Pancreas (tissue), 10 donors: ENCODE results near the gene B3GNT2. TPM values are rescaled to one million over a fixed set of nuclear protein-coding genes. Genes with fewer than 3 reads are reported as not detected.

Source experiments
- ATAC-seq, 4 donors: fragments of 200-7000 bp; cut with Tn5 transposase; one replicate each; pipeline versions ENCODE4 v1.8.0 to v1.9.1; 2020; ENCODE audit warnings: mild to moderate bottlenecking in 4 of 4, moderate library complexity in 4 of 4
- DNase-seq, 6 donors: peaks; one replicate each; pipeline ENCODE4 v3.0.0-alpha.2; 2020
- FAIRE-seq: peaks from 2 replicates; lab custom pipeline; 2012; peaks lifted over from hg19 to GRCh38; lab: Jason Lieb, UNC
- H3K27ac ChIP-seq, 4 donors: fragments of 200-600 bp; sonication (generic); 1 replicate in 3 of 4; 2 replicates in 1 of 4; pipeline versions ENCODE4 v1.5.0 to v1.8.0; 2020
- H3K27me3 ChIP-seq, 4 donors: fragments of 200-600 bp; one replicate each; pipeline ENCODE4 v1.8.0; 2021
- H3K36me3 ChIP-seq, 3 donors: fragments of 200-600 bp; sonication (generic) in 1 of 3; one replicate each; pipeline versions ENCODE4 v1.5.0 to v1.8.0; 2020 to 2021
- H3K4me1 ChIP-seq, 3 donors: fragments of 200-600 bp; one replicate each; pipeline ENCODE4 v1.8.0; 2021
- H3K4me3 ChIP-seq, 4 donors: fragments of 200-600 bp; sonication (generic) in 2 of 4; one replicate each; pipeline versions ENCODE4 v1.5.0 to v1.8.0; 2020 to 2021
- H3K9me3 ChIP-seq, 4 donors: fragments of 200-600 bp; one replicate each; pipeline ENCODE4 v1.8.0; 2021
- CTCF ChIP-seq, 4 donors: fragments of 200-600 bp; sonication (generic) in 3 of 4; IDR thresholded peaks; one replicate each; pipeline versions ENCODE4 v1.5.0 to v1.8.0; 2021; ENCODE audit warnings: antibody characterized with exemption in 4 of 4
- WGBS, 2 donors: extraction: QIAGEN DNeasy Blood & Tissue Kit; methylation state at CpG; one replicate each; pipeline ENCODE4 v1.1.7; 2013; 5-methylcytosine and 5-hydroxymethylcytosine counted together
- intact Hi-C, 3 donors: fragments of 100-400 bp; cut with DNase I; formaldehyde crosslinking; loops; one replicate each; pipeline versions ENCODE4 v1.11.1 to v1.14.2; 2022
- polyA plus RNA-seq, 2 donors: library from polyadenylated mRNA; stranded (reverse); fragments of 200-250 nt; gene quantifications; one replicate each; pipeline ENCODE4 v1.2.3, GENCODE V29; 2013
- total RNA-seq, 6 donors: library from RNA; stranded (reverse); fragmentation: NEBNext Ultra II Directional in 4 of 6; extraction: Animal tissue kit (Norgen Biotek cat#: 25700) in 4 of 6; gene quantifications; one replicate each; pipeline versions ENCODE4 v1.2.1 to v1.2.4, GENCODE V29; 2021 to 2023
- donor health status: healthy with polysubstance abuse.
- donor health status: DM: no; HTN: no; CAD: no; lungs with moderate emphysema.
- donor health status: DM: no; HTN: no; CAD: no.
- donor health status: control.
- donor health status: control.
- donor health status: Bipolar disorder and iron deficiency.
- donor health status: DM: yes; HTN: yes; CAD: no.
- donor health status: DM: no; HTN: no; CAD: no.
- donor health status: DM: no; HTN: no; CAD: no.
- donor health status: DM: yes; HTN: yes; CAD: no.

The B3GNT2 gene
- total and polyA plus RNA-seq, 8 donors, result 3.7 to 15.4 (median 11.2) TPM

GRCh38 chr2:62184512-62185230 is 11.2 kb upstream of the B3GNT2 start:
- intact Hi-C loops, result no loop called here
- 52 to 60% methylated on average over 3 of the region's 3 CpGs for WGBS, 2 donors
- Histone ChIP-seq H3K27me3 (no peaks in the 10 kb centered on the region), H3K4me3 (no peak overlapping the region), H3K27ac (no peak overlapping the region), H3K9me3 (no peaks in the 10 kb centered on the region), H3K36me3 (no peaks in the 10 kb centered on the region), H3K4me1 (peaks cover 18 to 27% (median 20%) of the 10 kb centered on the region in 3 donors)
- TF ChIP-seq CTCF (IDR thresholded peaks at IDR 0.05), result no peak
- FAIRE-seq, result no peak
- DNase-seq, result no peak
- no peak for ATAC-seq

GRCh38 chr2:62185475-62186155 is 10.3 kb upstream of the B3GNT2 start:
- H3K4me3 ChIP-seq, result peak overlapping the region in 1 of 4 donors; percentile 21
- no peak for TF ChIP-seq CTCF (IDR thresholded peaks at IDR 0.05)
- 72 to 86% methylated on average over 15 of the region's 15 CpGs for WGBS, 2 donors
- intact Hi-C loops, result no loop called here
- peak in 2 of 4 donors; percentile 50 to 54 for ATAC-seq
- FAIRE-seq, result no peak
- no peak overlapping the region for H3K27ac ChIP-seq
- no peaks in the 10 kb centered on the region for H3K36me3 ChIP-seq
- H3K27me3 ChIP-seq, result no peaks in the 10 kb centered on the region
- no peak for DNase-seq
- peaks cover 25 to 29% (median 25%) of the 10 kb centered on the region in 3 donors for H3K4me1 ChIP-seq
- H3K9me3 ChIP-seq, result no peaks in the 10 kb centered on the region

- intact Hi-C loops, result no loop called here
- Histone ChIP-seq H3K4me3 (peak overlapping the region in 1 of 4 donors; percentile 21), H3K36me3 (no peaks in the 10 kb centered on the region), H3K27ac (peak overlapping the region in 2 of 4 donors; percentile 59 to 71), H3K4me1 (peaks cover 25 to 29% (median 25%) of the 10 kb centered on the region in 3 donors), H3K9me3 (no peaks in the 10 kb centered on the region), H3K27me3 (no peaks in the 10 kb centered on the region)
- FAIRE-seq (no peak), ATAC-seq (peak in 3 of 4 donors; percentile 4 to 54 (median 7)), DNase-seq (no peak)
- WGBS, 2 donors, result 42 to 47% methylated on average over 4 of the region's 4 CpGs
- no peak for TF ChIP-seq CTCF (IDR thresholded peaks at IDR 0.05)
Observed at GRCh38 chr2:62186156-62186905, 9.6 kb upstream of the B3GNT2 start.

- Histone ChIP-seq H3K4me3 (peak overlapping the region in 2 of 4 donors; percentile 20 to 21), H3K4me1 (peaks cover 25 to 29% (median 25%) of the 10 kb centered on the region in 3 donors), H3K27ac (peak overlapping the region in 3 of 4 donors; percentile 39 to 71 (median 59)), H3K9me3 (no peaks in the 10 kb centered on the region), H3K36me3 (no peaks in the 10 kb centered on the region), H3K27me3 (no peaks in the 10 kb centered on the region)
- 31 to 33% methylated on average over 9 of the region's 9 CpGs for WGBS, 2 donors
- ATAC-seq (peak; percentile 50 to 61 (median 58)), FAIRE-seq (no peak), DNase-seq (peak in 4 of 6 donors; percentile 39 to 54 (median 40))
- no peak for TF ChIP-seq CTCF (IDR thresholded peaks at IDR 0.05)
- intact Hi-C loops, result no loop called here
Observed at GRCh38 chr2:62187246-62187645, 8.7 kb upstream of the B3GNT2 start.
